ENCODE results near the gene ABL2.

ABL2 gene

GRCh38 chr1:179128520-179128919 is 101.0 kb downstream of the ABL2 start:
- no peak for DNase-seq

- no peak for DNase-seq
Observed at GRCh38 chr1:179127163-179127895, 102.1 kb downstream of the ABL2 start.

DNA sequence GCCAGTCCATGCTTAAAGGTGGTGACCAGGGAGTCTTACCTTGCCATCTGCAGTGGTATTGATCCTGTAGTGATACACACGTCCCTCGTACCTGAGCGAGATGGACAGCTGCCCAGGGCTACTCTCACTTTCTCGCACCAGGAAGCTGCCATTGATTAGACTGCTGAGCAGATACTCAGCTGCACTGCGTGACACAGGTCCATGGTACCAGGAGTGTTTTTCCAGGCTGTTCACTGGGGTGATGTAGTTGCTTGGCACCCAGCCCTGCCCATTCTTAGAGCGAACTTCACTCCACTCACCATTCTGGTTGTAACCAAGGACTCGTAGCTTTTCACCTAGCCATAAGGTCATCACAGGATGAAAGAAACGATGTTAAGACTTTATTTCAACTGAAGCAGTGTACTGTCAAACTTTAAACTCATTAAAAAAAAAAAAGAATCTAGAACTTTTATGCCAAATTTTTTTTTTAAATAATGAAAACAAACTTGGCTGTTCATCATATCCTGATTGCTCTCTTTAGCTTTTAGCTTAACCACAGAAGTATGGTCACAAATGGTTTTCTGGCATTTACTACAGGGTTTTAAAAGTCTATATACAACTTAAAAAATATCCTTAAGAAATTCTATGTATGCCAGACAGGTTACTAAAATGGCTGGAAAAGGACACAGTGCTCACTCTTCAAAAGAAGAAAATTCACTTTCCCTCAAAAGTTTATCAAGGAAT is 103.0 kb downstream of the ABL2 start:
- DNase-seq = no peak

DNA sequence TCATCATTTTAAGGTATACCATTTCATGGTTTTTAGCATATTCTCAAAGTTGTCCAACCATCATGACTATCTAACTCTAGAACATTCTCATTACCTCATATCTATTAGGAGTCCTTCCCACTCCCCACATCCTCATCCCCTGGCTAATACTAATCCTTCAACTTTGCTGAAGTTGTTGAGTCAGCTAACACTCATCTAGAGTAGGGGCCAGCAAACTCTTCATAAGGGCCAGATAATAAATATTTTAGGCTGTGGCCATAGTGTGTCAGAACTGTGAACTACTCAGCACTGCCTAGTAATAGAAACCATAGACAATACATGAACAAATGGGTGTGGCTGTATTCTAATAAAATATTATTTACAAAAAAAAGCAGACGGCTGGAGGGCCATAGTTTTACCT is 104.6 kb downstream of the ABL2 start:
- no peak for DNase-seq

DNA sequence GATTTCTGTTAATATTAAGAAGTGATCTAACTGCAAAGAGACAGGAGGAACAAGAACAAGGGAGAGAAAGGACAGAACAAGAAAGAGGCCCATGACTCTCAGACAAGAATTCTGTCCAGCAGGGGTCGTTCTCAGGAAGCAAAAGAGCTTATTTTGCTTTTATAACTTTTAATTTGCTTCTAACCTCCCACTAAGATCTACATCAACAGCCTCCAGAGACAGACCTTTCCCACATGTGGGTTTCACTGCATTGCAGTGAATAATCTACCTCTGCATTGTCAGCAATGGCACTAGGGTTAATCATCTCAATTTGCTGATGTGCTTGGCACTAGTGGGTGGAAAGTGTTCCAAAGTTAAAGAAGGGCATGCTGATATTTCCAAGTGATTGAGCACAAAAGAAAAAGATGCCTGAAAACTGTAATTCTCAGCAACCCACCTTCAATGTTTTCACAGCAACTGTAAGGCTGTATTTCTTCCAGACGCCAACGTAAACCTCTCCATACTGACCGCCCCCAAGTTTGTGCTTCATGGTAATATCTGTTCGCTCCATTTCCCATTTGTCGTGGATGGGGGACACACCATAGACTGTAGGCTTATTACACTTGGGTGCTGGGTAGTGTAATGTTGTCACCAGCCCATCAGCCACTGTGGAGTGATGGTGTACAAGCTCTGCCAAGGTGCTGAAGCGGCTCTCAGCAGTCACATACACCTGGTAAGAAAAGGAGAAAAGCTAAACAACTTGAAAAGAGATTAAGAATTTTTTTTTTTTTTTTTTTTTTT is 108.1 kb downstream of the ABL2 start:
- DNase-seq = peak; percentile 19 to 62

DNA sequence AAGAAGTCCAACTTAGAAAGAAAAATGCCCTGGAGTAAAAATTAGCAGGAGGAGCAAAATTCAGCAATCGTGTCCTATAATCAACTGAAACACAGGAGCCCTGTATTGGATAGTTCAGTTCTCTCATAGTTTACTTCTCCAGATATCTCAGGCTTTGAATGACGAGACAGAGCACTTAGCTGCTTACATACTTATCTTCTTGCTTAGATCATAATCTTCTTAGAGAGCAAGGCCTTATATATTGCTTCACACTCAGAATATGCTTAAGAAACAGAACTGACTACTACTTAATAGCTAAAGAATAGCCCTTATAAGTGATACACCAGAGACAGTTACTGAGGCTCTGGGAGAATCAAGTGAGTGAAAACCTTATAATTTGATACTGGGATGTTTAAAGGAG is 108.7 kb downstream of the ABL2 start:
- DNase-seq = no peak

GRCh38 chr1:179119513-179119912 is 110.0 kb downstream of the ABL2 start:
- no peak for DNase-seq

- no peak for DNase-seq
Observed at GRCh38 chr1:179115181-179115580, 114.3 kb downstream of the ABL2 start.

DNA sequence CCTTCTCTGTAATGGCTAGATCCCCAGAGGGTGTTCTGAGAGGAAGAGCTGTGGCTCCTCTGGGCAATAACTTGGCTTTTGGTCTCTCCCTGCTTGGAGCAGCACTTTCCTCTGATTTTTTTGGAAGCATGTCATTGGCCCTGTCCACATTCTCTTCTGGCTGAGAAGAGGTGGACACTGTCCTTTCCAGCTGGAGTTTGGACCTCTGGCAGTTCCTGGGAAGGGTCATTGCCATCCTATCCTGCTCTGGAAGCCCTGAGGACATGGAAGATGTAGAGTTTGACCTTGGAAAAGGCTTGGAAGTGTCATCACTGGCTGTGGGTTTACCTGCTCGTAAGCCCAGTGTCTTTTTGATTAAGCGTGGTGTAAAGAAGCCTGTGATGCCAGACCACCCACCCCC is 120.8 kb downstream of the ABL2 start:
- DNase-seq = no peak

DNA sequence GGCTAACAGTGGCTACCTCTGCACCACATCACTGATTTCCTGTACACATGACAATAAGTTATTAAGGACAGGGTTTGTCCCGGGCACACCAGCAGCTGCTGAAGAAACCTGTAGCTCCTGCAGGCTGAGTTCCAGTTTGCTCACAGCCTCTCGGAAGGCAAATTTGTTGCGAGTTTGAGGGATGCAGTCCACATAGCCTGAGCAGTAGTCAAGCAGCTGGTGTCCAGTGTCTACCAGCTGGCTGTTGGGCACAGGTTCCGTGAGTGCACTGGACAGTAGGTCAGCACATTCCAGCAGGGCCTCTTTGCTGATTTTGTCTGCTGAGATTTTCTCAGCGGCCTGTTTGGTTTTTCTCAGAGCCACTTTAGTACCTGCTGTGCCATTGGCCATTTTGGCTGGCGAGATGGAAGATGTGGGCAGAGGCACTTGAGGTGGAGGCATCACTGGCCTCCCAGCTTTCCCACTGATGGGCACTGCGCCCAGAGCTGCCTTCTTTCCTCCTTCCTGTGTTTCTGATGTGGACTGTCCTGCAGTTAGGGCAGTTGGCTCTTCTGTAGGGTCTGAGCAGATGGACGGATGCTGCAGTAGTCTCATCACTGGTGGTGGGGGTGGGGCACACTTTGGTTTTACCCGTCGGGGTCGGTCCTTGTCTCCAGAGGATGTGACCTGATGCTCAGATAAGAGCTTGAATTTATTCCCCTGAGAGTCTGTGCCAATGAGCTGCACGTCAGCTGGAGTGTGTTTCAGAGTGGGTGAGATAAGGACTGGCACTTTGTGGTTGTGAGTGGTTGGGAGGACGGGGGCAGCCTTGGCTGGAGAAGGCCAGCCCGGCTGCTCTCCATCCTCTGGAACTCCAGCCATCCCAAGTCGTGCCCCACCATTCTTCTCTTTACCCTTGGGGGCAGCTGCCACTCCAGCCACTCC is 121.5 kb downstream of the ABL2 start:
- no peak for DNase-seq

DNA sequence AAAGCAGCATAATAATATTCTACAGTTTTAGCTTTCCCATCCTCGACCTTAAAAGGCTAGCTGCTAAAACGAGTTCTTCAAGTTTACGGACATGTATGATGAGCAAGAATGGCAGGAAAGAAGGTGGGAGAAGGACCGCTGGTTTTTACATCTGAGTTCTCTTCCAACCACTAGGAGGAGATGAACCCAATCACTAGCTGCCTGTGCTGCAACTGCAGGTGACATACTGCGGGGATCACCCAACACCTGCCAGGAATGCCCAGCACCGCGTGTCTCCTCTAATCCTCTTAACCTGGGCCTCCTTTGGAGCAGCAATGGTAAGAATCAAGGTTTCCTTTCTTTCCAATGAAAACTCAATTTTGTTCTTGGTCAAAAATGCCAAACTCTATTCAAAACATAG is 124.1 kb downstream of the ABL2 start:
- DNase-seq = peak in 1 of 2 donors; percentile 8

GRCh38 chr1:179104611-179105250 is 124.7 kb downstream of the ABL2 start:
- DNase-seq = no peak

DNA sequence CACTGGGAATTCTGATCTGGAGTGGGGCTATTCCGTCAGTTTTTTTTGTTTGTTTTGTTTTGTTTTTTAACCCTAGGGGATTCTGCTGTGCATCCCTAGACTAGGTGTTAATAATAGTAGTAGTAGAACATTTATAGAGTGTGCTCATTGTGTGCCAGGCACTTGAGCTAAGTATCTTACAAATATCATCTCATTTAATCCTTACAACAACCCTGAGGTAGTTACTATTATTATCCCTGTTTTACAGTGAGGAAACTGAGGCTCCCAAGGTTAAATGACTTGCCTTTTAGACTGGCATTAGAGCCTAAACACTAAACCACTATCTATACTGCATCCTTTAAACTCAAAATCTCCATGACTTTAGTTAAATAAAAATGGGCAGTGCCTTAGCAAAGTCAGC is 125.5 kb downstream of the ABL2 start:
- no peak for DNase-seq

DNA sequence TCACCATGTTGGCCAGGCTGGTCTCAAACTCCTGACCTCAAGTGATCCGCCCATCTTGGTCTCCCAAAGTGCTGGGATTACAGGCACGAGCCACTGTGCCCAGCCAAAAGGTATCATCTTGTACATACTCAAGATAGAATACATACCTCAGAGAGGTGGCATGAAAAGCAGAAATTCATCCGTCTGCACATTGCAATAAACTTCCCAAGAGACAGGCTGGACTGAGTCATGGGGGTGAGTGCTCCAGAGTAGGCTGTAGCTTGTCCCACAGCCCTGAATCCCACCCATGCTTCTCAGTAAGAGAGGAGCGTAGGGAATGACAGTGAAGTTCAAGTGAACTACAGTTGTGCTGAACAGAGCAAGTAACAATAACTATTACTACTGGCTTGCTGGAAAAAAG is 127.9 kb downstream of the ABL2 start:
- no peak for DNase-seq

DNA sequence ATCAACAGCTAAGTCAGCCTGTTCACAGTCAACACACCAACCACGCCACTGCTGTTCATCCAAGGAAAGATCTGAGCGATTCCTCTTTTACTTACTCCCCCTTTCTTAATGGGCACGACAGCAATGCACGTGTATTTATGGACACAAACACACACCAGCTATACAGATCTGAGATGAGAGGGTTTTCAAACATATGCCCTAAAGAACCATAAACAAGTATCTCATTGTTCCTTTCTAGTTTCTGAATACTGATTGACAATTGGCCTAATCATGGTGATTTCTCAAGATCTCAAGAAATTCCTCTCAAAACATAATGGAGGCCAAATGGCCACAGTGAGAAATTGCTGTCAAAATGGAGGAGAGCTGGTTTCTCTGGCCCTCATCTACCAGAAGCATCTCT is 129.6 kb downstream of the ABL2 start:
- DNase-seq = no peak

- DNase-seq = no peak
Observed at GRCh38 chr1:179095924-179096323, 133.6 kb downstream of the ABL2 start.

- no peak for DNase-seq
Observed at GRCh38 chr1:179095377-179095776, 134.1 kb downstream of the ABL2 start.

- no peak for DNase-seq
Observed at GRCh38 chr1:179094818-179095217, 134.7 kb downstream of the ABL2 start.

GRCh38 chr1:179092896-179093461 is 136.5 kb downstream of the ABL2 start:
- DNase-seq = no peak

DNA sequence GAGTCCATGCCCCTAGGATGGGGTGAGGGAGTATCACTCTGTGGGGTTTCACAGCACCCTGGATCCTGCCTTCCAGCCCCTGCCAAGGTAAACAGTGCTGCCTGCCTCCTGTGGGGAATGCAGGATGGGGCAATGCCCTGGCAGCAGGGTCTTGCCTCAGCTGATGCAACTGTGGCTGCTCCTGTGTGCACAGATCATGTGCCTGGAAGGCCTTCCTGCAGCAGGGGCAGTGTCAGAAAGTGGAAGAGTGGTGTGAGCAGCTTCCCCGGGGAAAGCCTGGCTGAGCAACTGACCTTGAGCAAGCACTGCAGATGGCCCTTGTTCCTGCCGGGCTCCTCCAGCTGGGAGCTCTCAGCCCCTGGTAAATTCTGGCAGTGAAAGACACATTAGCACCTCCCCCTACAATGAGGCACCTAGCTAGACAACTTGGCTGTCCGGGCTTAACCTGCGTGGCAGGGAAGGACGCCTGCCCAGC is 137.7 kb downstream of the ABL2 start:
- no peak for DNase-seq

DNA sequence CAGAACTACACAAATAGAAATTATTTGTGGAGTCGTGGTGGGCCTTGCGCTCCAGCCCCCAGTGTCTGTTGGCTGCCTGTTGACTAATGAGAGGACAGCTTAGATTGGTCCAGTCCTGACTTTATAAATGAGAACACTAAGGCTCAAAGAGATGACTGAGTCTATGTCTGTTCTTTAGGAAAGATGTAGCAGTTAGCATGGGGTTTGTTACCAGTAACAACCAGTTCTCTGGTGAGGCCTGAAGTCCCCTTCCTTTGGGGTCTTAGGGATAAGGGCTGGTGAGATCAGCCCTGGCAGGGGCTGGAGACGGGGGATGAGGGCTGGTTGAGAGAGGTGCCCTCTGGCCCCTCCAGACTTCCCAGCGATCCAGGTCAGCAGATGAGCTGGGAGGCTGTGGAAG is 138.6 kb downstream of the ABL2 start:
- no peak for DNase-seq

DNA sequence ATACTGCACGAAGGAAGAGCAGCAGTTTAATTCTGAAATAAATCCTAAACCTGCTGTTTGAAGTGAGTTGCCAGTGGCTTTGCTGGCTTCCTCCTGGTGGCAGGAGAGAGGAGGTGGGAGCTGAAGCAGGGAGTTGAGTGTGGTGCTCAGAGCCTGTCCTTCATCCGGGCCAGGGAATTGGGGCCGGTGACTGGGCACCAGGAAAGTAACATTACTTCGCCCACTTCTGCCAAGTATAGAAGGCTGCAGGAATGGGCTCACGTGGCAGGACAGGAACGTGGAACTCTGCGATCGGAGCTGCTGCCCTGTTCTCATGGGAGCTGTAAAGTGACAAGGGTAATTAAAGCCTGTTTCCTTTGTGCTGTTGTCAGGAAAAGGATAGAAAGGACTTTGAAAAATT is 139.0 kb downstream of the ABL2 start:
- no peak for DNase-seq
